Measurements from ENCODE around the gene PAX8.

PAX8 gene

DNA sequence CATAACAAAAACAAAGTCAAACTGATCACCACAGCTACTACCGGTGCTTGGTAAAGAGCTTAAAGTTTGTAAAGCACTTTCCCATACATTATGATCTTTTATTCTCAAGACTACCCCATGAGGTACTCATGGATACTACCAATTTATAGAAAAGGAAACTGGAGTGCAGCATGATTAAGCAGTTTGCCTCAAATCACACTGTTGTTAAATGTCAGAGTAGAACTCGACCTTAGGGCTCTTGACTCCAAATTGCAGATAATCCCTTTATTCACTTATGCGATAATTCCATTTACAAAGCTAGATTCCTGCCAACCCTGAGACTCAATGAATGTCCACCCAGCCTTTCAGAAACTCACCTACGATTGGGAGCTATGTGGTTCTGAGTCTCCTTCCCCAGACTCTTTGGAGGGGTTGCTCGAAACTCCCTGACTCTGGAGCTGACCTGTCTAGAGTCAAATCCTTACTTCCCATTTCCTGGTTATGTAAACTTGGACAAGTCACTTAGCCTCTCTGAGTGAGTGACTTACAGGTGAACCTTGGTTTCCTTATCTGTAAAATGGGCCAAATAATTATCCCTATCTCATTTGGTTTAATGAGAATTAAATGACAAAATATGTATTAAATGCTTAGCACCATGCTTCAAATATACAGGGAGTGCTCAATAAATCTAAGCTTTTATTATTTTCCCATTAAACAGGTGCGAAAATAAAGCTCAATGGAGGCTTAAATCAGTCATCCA is 57.6 kb downstream of the PAX8 start:
- DNase-seq (ENCODE audit: low read depth): no peak
- TF ChIP-seq CTCF (conservative IDR thresholded peaks at IDR 0.05; ENCODE audit: low read depth, low read length): no peak
- H3K4me3 ChIP-seq (ENCODE audit: low read depth, low read length): no peak overlapping the region

- TF ChIP-seq CTCF (conservative IDR thresholded peaks at IDR 0.05; ENCODE audit: low read depth, low read length): no peak
- DNase-seq (ENCODE audit: low read depth): peak; percentile 58
Measured at GRCh38 chr2:113219889-113220641, 58.7 kb downstream of the PAX8 start.

GRCh38 chr2:113219525-113219888 is 59.2 kb downstream of the PAX8 start:
- TF ChIP-seq CTCF (conservative IDR thresholded peaks at IDR 0.05; ENCODE audit: low read depth, low read length): no peak
- no peak for DNase-seq (ENCODE audit: low read depth)
- H3K4me3 ChIP-seq (ENCODE audit: low read depth, low read length): no peak overlapping the region

More at GRCh38 chr2:113219889-113220641, 58.7 kb downstream of the PAX8 start:
- no peak overlapping the region for H3K4me3 ChIP-seq (ENCODE audit: low read depth, low read length)

DNA sequence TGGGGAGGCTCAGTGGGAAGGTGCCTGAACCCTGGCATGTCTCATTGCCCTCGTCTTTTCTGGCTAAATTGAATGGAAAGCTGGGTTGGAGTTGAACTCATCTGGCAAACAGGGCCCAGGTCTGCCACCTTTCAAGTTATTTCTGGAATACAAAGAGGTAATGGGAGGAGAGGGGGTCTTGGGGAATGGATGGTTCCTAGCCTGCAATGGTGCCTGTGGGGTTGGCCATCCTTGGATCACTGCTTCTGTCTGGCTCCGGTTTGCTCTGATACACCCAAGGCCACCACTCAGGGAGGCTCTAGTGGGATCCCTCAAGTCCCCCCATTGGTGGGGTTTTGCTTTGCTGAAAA is 59.7 kb downstream of the PAX8 start:
- no peak for TF ChIP-seq CTCF (conservative IDR thresholded peaks at IDR 0.05; ENCODE audit: low read depth, low read length)
- no peak overlapping the region for H3K4me3 ChIP-seq (ENCODE audit: low read depth, low read length)
- no peak for DNase-seq (ENCODE audit: low read depth)

DNA sequence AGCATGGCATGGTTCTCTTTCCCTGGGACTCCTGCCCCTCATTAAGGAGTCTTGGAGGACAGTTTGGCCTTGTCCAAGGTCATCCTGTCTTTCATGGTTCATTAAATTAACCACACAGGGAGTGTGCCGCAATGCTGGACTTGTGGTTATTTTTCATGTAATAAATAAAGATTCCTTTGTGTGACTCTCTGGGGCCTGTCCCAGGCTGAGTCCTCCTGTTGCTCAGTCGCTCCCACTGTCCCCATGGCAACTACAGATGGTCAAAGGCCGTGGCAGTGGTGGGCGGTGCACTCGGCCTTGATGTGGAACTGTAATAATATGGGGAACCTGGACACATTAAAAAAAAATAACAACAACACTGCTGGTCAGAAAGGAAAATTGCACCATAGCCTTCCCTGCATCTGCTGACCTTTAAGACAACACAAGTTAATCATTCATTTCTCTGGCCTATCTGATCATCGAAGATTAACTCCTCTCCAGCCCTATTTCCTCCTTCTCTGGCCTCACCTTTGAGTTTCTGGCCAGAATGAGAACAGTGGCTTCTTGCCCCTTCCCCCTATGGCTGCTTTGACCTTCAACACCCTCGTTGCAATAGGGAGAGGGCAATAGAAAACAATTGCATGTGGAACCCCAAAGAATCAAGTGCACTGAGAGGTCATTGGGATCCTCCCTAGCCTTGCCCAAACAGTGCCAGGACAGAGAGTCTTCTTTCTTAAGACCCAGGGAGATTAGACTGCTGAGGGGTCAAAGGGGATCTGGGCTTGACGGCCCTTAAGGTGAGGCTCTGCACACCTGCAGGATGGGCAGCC is 60.2 kb downstream of the PAX8 start:
- DNase-seq (ENCODE audit: low read depth): no peak
- TF ChIP-seq CTCF (conservative IDR thresholded peaks at IDR 0.05; ENCODE audit: low read depth, low read length): no peak
- no peak overlapping the region for H3K4me3 ChIP-seq (ENCODE audit: low read depth, low read length)

- no peak overlapping the region for H3K4me3 ChIP-seq (ENCODE audit: low read depth, low read length)
- no peak for TF ChIP-seq CTCF (conservative IDR thresholded peaks at IDR 0.05; ENCODE audit: low read depth, low read length)
- DNase-seq (ENCODE audit: low read depth): peak; percentile 48
Measured at GRCh38 chr2:113217455-113218282, 61.1 kb downstream of the PAX8 start.
